SK-N-SH (cell line): ENCODE data around the gene NUAK1. TPM values are rescaled to one million over a fixed set of nuclear protein-coding genes. Genes with fewer than 3 reads are reported as not detected.

Source experiments
- CTCF ChIA-PET: fragments of 300-600, 350-600 bp; formaldehyde crosslinking; extraction: SDS; loops from one replicate; lab custom pipeline; 2021; lab: Yijun Ruan, JAX
- POLR2A ChIA-PET: fragments of 350-600 bp; sonication (Branson Sonifier 250); formaldehyde crosslinking; extraction: SDS; loops from one replicate; lab custom pipeline; 2020; ENCODE audit warnings: antibody characterized with exemption, inconsistent platforms; lab: Yijun Ruan, JAX
- DNase-seq: peaks from one replicate; pipeline ENCODE4 v3.0.0; 2012
- H2AFZ ChIP-seq: fragments of 200-600 bp; sonication (generic); 2 replicates; pipeline ENCODE4 v1.8.1; 2016; ENCODE audit warnings: antibody characterized with exemption, mild to moderate bottlenecking, low read depth
- H3F3A ChIP-seq: fragments of 200-600 bp; sonication (generic); replicated peaks from 2 replicates; pipeline ENCODE3; 2016; ENCODE audit warnings: antibody characterized with exemption, mild to moderate bottlenecking; ENCODE audit not compliant: insufficient read depth
- H3K27ac ChIP-seq, 2 experiments: fragments of 200-500 bp in 1 of 2; fragments of 200-600 bp in 1 of 2; sonication (Bioruptor generic) in 1 of 2; sonication (generic), shearing (Covaris generic) in 1 of 2; 2 replicates each; pipeline versions ENCODE4 v1.5.1 to v1.6.1; 2014 to 2016; ENCODE audit warnings: low read depth in 2 of 2, inconsistent platforms in 1 of 2, low read length in 1 of 2, mild to moderate bottlenecking in 1 of 2, mixed read lengths in 1 of 2
- H3K27me3 ChIP-seq: fragments of 200-600 bp; sonication (generic), shearing (Covaris generic); 2 replicates; pipeline ENCODE4 v1.6.1; 2016; ENCODE audit warnings: mixed run types; ENCODE audit not compliant: insufficient read depth
- H3K36me3 ChIP-seq, 2 experiments: fragments of 200-500 bp in 1 of 2; fragments of 200-600 bp in 1 of 2; sonication (Bioruptor generic) in 1 of 2; sonication (generic) in 1 of 2; replicated peaks in 1 of 2; 2 replicates each; pipeline versions ENCODE3 to v1.5.1; 2014 to 2016; ENCODE audit warnings: low read length in 1 of 2, mild to moderate bottlenecking in 1 of 2; ENCODE audit not compliant: insufficient read depth in 2 of 2, control insufficient read depth in 1 of 2
- H3K4me1 ChIP-seq, 2 experiments: fragments of 200-500 bp in 1 of 2; fragments of 200-600 bp in 1 of 2; sonication (Bioruptor generic) in 1 of 2; sonication (generic), shearing (Covaris generic) in 1 of 2; 2 replicates each; pipeline versions ENCODE4 v1.5.1 to v1.6.1; 2014 to 2016; ENCODE audit warnings: low read depth in 1 of 2, low read length in 1 of 2, mixed run types in 1 of 2; ENCODE audit not compliant: insufficient read depth in 2 of 2, control insufficient read depth in 1 of 2
- H3K4me2 ChIP-seq: fragments of 200-600 bp; sonication (generic), shearing (Covaris generic); 2 replicates; pipeline ENCODE4 v1.6.1; 2017; ENCODE audit warnings: mixed run types
- H3K4me3 ChIP-seq, 2 experiments: fragments of 200-500 bp in 1 of 2; fragments of 200-600 bp in 1 of 2; sonication (Bioruptor generic) in 1 of 2; sonication (generic), shearing (Covaris generic) in 1 of 2; 2 replicates each; pipeline versions ENCODE4 v1.5.1 to v1.8.1; 2014 to 2016; ENCODE audit warnings: low read depth in 2 of 2, inconsistent platforms in 1 of 2, low read length in 1 of 2, mild to moderate bottlenecking in 1 of 2, mixed read lengths in 1 of 2, moderate library complexity in 1 of 2
- H3K79me2 ChIP-seq: fragments of 200-600 bp; sonication (generic); 2 replicates; pipeline ENCODE4 v1.8.1; 2017; ENCODE audit warnings: mild to moderate bottlenecking; ENCODE audit not compliant: insufficient read depth
- H3K9ac ChIP-seq: fragments of 200-600 bp; sonication (generic); 2 replicates; pipeline ENCODE4 v1.6.1; 2017; ENCODE audit warnings: mixed run types
- H3K9me2 ChIP-seq: fragments of 200-600 bp; sonication (generic); 2 replicates; pipeline ENCODE4 v1.6.1; 2017; ENCODE audit warnings: mixed run types
- H3K9me3 ChIP-seq: fragments of 200-600 bp; sonication (generic); 2 replicates; pipeline ENCODE4 v1.6.1; 2017; ENCODE audit warnings: mixed run types, mild to moderate bottlenecking, moderate library complexity
- H4K20me1 ChIP-seq: fragments of 200-600 bp; sonication (generic); 2 replicates; pipeline ENCODE4 v1.6.1; 2017; ENCODE audit warnings: mild to moderate bottlenecking, mixed run types; ENCODE audit not compliant: insufficient read depth
- CHD2 ChIP-seq: fragments of 150-350 bp; IDR thresholded peaks from 2 replicates; pipeline ENCODE4 v1.6.1; 2018; ENCODE audit warnings: low read length; ENCODE audit not compliant: partially characterized antibody
- ELF1 ChIP-seq: IDR thresholded peaks from 2 replicates; pipeline ENCODE4 v1.4.0; 2012
- EZH2phosphoT487 ChIP-seq: fragments of 200-600 bp; sonication (generic); IDR thresholded peaks from 2 replicates; pipeline ENCODE4 v1.6.1; 2017; ENCODE audit warnings: low read depth, mixed run types, mild to moderate bottlenecking, antibody characterized with exemption, moderate library complexity, borderline replicate concordance
- FOSL2 ChIP-seq: IDR thresholded peaks from 2 replicates; pipeline ENCODE4 v1.4.0; 2012; ENCODE audit warnings: low read depth, mild to moderate bottlenecking, moderate library complexity, borderline replicate concordance
- FOXJ3 ChIP-seq: sonication (generic); formaldehyde crosslinking; IDR thresholded peaks from 2 replicates; pipeline ENCODE4 v1.5.1; 2020; ENCODE audit warnings: mild to moderate bottlenecking, missing genetic modification reagents
- FOXM1 ChIP-seq: IDR thresholded peaks from 2 replicates; pipeline ENCODE4 v1.4.0; 2012; ENCODE audit warnings: low read depth, mild to moderate bottlenecking
- MEF2A ChIP-seq: IDR thresholded peaks from 2 replicates; pipeline ENCODE4 v1.4.0; 2012; ENCODE audit warnings: low read depth, borderline replicate concordance
- MXI1 ChIP-seq: IDR thresholded peaks from 2 replicates; pipeline ENCODE4 v1.6.1; 2012; ENCODE audit warnings: mild to moderate bottlenecking, low read depth, low read length, improper control_type of control experiment
- NFIC ChIP-seq: IDR thresholded peaks from 2 replicates; pipeline ENCODE4 v1.4.0; 2012; ENCODE audit warnings: borderline replicate concordance
- NRF1 ChIP-seq: IDR thresholded peaks from 2 replicates; pipeline ENCODE4 v1.6.1; 2012; ENCODE audit warnings: low read depth, mild to moderate bottlenecking, low read length
- POLR2AphosphoS5 ChIP-seq: IDR thresholded peaks from 2 replicates; pipeline ENCODE4 v1.6.1; 2012; ENCODE audit warnings: low read depth, low read length
- RAD21 ChIP-seq: IDR thresholded peaks from 2 replicates; pipeline ENCODE4 v1.6.1; 2012; ENCODE audit warnings: mild to moderate bottlenecking, low read length
- RCOR1 ChIP-seq: fragments of 150-350 bp; IDR thresholded peaks from 2 replicates; pipeline ENCODE4 v1.6.1; 2017; ENCODE audit warnings: antibody characterized with exemption, low read length
- RFX5 ChIP-seq: IDR thresholded peaks from 2 replicates; pipeline ENCODE4 v1.6.1; 2012; ENCODE audit warnings: mild to moderate bottlenecking, improper control_type of control experiment, low read length
- TAF1 ChIP-seq: IDR thresholded peaks from 2 replicates; pipeline ENCODE4 v1.6.1; 2012; ENCODE audit warnings: low read depth, mild to moderate bottlenecking, low read length, moderate library complexity, borderline replicate concordance
- TCF12 ChIP-seq: IDR thresholded peaks from 2 replicates; pipeline ENCODE4 v1.4.0; 2012
- TEAD4 ChIP-seq: IDR thresholded peaks from 2 replicates; pipeline ENCODE4 v1.4.0; 2012; ENCODE audit warnings: mild to moderate bottlenecking, borderline replicate concordance; ENCODE audit not compliant: insufficient read depth
- YY1 ChIP-seq: IDR thresholded peaks from 2 replicates; pipeline ENCODE4 v1.4.0; 2012; ENCODE audit warnings: low read depth, mild to moderate bottlenecking
- WGBS: methylation state at CpG from one replicate; pipeline ENCODE4 v1.1.6; 2017; ENCODE audit warnings: low lambda C conversion rate; 5-methylcytosine and 5-hydroxymethylcytosine counted together
- polyA plus RNA-seq, 3 experiments: library from polyadenylated mRNA; depleted of rRNA; stranded (reverse); fragments of >200 nt; gene quantifications; 2 replicates each; pipeline ENCODE4 v1.2.3, GENCODE V29; 2012
- TF ChIP-seq, protein P1 (sequence below): IDR thresholded peaks from 2 replicates; pipeline ENCODE4; 2012
- TF ChIP-seq, protein P2 (sequence below): fragments of 200-600 bp; sonication (generic); IDR thresholded peaks from 2 replicates; pipeline ENCODE4 v1.6.1; 2017; ENCODE audit warnings: antibody characterized with exemption, mild to moderate bottlenecking, moderate library complexity
- TF ChIP-seq, protein P3 (sequence below): IDR thresholded peaks from 2 replicates; pipeline ENCODE4 v1.6.1; 2012; ENCODE audit warnings: mild to moderate bottlenecking, low read depth, low read length, moderate library complexity

The NUAK1 gene
- polyA plus RNA-seq, 1 of the 3 experiments (the other 2 are of a cell fraction), result 8.1 TPM

DNA sequence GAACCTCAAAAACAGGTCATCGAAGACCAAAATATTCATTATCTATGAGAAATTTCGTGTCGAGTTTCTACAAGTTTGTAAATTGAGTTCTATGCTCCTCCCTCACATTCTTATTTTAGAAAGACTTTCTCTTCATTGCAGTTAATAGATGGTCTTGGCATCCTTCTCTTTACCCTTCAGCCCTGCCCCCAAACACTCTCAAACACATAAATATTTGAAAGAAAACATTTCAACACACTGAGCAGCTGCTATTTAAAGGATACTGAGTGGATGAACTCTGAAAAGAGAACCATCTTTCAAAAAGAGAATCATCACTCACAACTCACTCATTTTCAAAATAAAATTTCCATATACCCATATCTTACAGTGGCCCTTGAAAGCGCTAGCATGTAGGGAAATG is 67.1 kb downstream of the NUAK1 start:
- no peaks in the 10 kb centered on the region; the same call in 1 of the 2 replicates for H4K20me1 ChIP-seq
- H3K36me3 ChIP-seq, result peaks cover 40 to 71% of the 10 kb centered on the region in 2 experiments
- H3K9ac ChIP-seq, result no peak overlapping the region
- H3K9me2 ChIP-seq, result no peaks in the 10 kb centered on the region
- H2AFZ ChIP-seq, result no peak overlapping the region
- TF ChIP-seq YY1 (no peak), EZH2phosphoT487 (no peak), RCOR1 (no peak), MEF2A (no peak), TCF12 (no peak), NFIC (no peak), RFX5 (no peak), MXI1 (no peak), RAD21 (no peak), POLR2AphosphoS5 (no peak), FOXM1 (no peak)
- TF ChIP-seq, protein P1, sequence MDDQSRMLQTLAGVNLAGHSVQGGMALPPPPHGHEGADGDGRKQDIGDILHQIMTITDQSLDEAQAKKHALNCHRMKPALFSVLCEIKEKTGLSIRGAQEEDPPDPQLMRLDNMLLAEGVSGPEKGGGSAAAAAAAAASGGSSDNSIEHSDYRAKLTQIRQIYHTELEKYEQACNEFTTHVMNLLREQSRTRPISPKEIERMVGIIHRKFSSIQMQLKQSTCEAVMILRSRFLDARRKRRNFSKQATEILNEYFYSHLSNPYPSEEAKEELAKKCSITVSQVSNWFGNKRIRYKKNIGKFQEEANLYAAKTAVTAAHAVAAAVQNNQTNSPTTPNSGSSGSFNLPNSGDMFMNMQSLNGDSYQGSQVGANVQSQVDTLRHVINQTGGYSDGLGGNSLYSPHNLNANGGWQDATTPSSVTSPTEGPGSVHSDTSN, result no peak
- TF ChIP-seq, protein P2, sequence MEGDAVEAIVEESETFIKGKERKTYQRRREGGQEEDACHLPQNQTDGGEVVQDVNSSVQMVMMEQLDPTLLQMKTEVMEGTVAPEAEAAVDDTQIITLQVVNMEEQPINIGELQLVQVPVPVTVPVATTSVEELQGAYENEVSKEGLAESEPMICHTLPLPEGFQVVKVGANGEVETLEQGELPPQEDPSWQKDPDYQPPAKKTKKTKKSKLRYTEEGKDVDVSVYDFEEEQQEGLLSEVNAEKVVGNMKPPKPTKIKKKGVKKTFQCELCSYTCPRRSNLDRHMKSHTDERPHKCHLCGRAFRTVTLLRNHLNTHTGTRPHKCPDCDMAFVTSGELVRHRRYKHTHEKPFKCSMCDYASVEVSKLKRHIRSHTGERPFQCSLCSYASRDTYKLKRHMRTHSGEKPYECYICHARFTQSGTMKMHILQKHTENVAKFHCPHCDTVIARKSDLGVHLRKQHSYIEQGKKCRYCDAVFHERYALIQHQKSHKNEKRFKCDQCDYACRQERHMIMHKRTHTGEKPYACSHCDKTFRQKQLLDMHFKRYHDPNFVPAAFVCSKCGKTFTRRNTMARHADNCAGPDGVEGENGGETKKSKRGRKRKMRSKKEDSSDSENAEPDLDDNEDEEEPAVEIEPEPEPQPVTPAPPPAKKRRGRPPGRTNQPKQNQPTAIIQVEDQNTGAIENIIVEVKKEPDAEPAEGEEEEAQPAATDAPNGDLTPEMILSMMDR, result no peak
- peaks cover 3 to 19% of the 10 kb centered on the region in 2 experiments; a peak in 2 of 4 replicates for H3K4me1 ChIP-seq
- 78% methylated on average over 4 of the region's 4 CpGs for WGBS
- no peak overlapping the region for H3K4me3 ChIP-seq
- POLR2A ChIA-PET, result no interaction called here
- H3K27ac ChIP-seq, result no peak overlapping the region
- peaks cover 62% of the 10 kb centered on the region for H3K79me2 ChIP-seq
- no peaks in the 10 kb centered on the region for H3K27me3 ChIP-seq
- H3F3A ChIP-seq, result peaks cover 18% of the 10 kb centered on the region
- H3K9me3 ChIP-seq, result no peaks in the 10 kb centered on the region
- DNase-seq, result no peak
- CTCF ChIA-PET, result no interaction called here
- no peak overlapping the region for H3K4me2 ChIP-seq

DNA sequence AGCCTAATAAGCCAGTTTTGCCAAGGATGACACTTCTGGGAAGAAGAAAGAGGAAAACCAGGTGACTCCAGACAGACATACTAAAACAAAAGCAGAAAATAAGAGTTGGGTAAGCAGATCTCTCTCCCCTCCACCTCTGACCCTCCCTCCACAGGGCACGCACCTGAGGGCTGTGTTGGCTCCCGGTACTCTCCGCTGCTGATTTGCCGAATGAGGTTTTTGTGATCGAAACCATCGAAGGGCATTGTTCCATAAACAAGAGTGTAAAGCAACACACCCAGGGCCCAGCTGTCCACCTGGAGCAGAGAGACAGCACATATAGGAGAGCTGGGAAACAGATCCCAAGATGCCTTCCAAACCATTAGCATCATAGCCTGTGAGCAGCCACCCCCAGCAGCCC is 68.1 kb downstream of the NUAK1 start:
- Histone ChIP-seq H3K4me2 (no peak overlapping the region), H4K20me1 (no peaks in the 10 kb centered on the region; the same call in 1 of the 2 replicates), H3K36me3 (peaks cover 45 to 71% of the 10 kb centered on the region in 2 experiments), H3K27me3 (no peaks in the 10 kb centered on the region), H3K79me2 (peaks cover 54% of the 10 kb centered on the region), H3K9ac (no peak overlapping the region), H3K4me3 (no peak overlapping the region), H3K9me3 (no peaks in the 10 kb centered on the region), H2AFZ (no peak overlapping the region), H3K9me2 (no peaks in the 10 kb centered on the region), H3K4me1 (peaks cover 3 to 13% of the 10 kb centered on the region in 2 experiments; a peak in 2 of 4 replicates), H3K27ac (no peak overlapping the region), H3F3A (peaks cover 19% of the 10 kb centered on the region)
- ChIA-PET CTCF (no interaction called here), POLR2A (no interaction called here)
- no peak for DNase-seq
- 97% methylated on average over 6 of the region's 6 CpGs for WGBS
- TF ChIP-seq ELF1, result no peak
- TF ChIP-seq, protein P3, sequence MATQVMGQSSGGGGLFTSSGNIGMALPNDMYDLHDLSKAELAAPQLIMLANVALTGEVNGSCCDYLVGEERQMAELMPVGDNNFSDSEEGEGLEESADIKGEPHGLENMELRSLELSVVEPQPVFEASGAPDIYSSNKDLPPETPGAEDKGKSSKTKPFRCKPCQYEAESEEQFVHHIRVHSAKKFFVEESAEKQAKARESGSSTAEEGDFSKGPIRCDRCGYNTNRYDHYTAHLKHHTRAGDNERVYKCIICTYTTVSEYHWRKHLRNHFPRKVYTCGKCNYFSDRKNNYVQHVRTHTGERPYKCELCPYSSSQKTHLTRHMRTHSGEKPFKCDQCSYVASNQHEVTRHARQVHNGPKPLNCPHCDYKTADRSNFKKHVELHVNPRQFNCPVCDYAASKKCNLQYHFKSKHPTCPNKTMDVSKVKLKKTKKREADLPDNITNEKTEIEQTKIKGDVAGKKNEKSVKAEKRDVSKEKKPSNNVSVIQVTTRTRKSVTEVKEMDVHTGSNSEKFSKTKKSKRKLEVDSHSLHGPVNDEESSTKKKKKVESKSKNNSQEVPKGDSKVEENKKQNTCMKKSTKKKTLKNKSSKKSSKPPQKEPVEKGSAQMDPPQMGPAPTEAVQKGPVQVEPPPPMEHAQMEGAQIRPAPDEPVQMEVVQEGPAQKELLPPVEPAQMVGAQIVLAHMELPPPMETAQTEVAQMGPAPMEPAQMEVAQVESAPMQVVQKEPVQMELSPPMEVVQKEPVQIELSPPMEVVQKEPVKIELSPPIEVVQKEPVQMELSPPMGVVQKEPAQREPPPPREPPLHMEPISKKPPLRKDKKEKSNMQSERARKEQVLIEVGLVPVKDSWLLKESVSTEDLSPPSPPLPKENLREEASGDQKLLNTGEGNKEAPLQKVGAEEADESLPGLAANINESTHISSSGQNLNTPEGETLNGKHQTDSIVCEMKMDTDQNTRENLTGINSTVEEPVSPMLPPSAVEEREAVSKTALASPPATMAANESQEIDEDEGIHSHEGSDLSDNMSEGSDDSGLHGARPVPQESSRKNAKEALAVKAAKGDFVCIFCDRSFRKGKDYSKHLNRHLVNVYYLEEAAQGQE, result no peak
- TF ChIP-seq YY1, result no peak
- no peak for TF ChIP-seq TEAD4
- TF ChIP-seq, protein P2, result no peak
- no peak for TF ChIP-seq FOSL2
- no peak for TF ChIP-seq RAD21
- TF ChIP-seq CHD2, result no peak
- TF ChIP-seq FOXJ3, result no peak
- no peak for TF ChIP-seq TAF1
- no peak for TF ChIP-seq NRF1
